Upper lobe of left lung (tissue), 6 donors: Measurements from ENCODE around the gene PEMT. TPM values are rescaled to one million over a fixed set of nuclear protein-coding genes. Genes with fewer than 3 reads are reported as not detected.
"Not testable (repeated sequence)": the region's sequence is repeated elsewhere in the genome, so short reads cannot be mapped to it uniquely, and the experiment has no call there.

ENCODE experiments used
- ATAC-seq, 2 donors: fragments of 200-7000 bp; cut with Tn5 transposase; one replicate each; pipeline ENCODE4 v1.9.1; 2022; ENCODE audit warnings: mild to moderate bottlenecking in 2 of 2, moderate library complexity in 2 of 2; ENCODE audit not compliant: low FRiP score in 2 of 2
- DNase-seq, 2 donors: peaks; one replicate each; pipeline ENCODE4 v3.0.0-alpha.2; 2019 to 2020
- H3K27ac ChIP-seq, 4 donors: fragments of 200-600 bp; sonication (generic); one replicate each; pipeline ENCODE4 v1.5.1; 2016 to 2019
- H3K27me3 ChIP-seq, 4 donors: fragments of 200-600 bp; sonication (generic); one replicate each; pipeline ENCODE4 v1.5.1; 2017 to 2019
- H3K36me3 ChIP-seq, 4 donors: fragments of 200-600 bp; sonication (generic); one replicate each; pipeline ENCODE4 v1.5.1; 2016 to 2019
- H3K4me1 ChIP-seq, 4 donors: fragments of 200-600 bp; sonication (generic); one replicate each; pipeline ENCODE4 v1.5.1; 2018 to 2019
- H3K4me3 ChIP-seq, 4 donors: fragments of 200-600 bp; sonication (generic); one replicate each; pipeline ENCODE4 v1.5.1; 2017 to 2019; ENCODE audit warnings: mild to moderate bottlenecking in 2 of 4, moderate library complexity in 1 of 4
- H3K9me3 ChIP-seq, 4 donors: fragments of 200-600 bp; sonication (generic); one replicate each; pipeline ENCODE4 v1.5.1; 2018 to 2019
- EP300 ChIP-seq, 4 donors: sonication (generic); formaldehyde crosslinking; IDR thresholded peaks; one replicate each; pipeline ENCODE4 v1.5.1; 2017; ENCODE audit warnings: antibody characterized with exemption in 4 of 4, control low read depth in 2 of 4
- POLR2A ChIP-seq, 4 donors: fragments of 450-650 bp; IDR thresholded peaks; one replicate each; pipeline ENCODE4 v1.5.1; 2016 to 2017; ENCODE audit warnings: antibody characterized with exemption in 4 of 4, mild to moderate bottlenecking in 2 of 4
- POLR2AphosphoS5 ChIP-seq, 2 donors: sonication (generic); formaldehyde crosslinking; IDR thresholded peaks; one replicate each; pipeline ENCODE4 v1.5.1; 2017; ENCODE audit warnings: antibody characterized with exemption in 2 of 2
- whole genome bisulfite sequencing, 2 donors: methylation state at CpG; one replicate each; pipeline ENCODE4 v1.1.5; 2017 to 2018; 5-methylcytosine and 5-hydroxymethylcytosine counted together
- total RNA-seq, 6 donors: library from RNA; depleted of rRNA in 4 of 6; stranded (reverse); fragments of >200 nt in 4 of 6; gene quantifications; one replicate each; pipeline versions ENCODE4 v1.1.0 to v1.2.1, GENCODE V29; 2016 to 2021
- TF ChIP-seq, protein P1 (sequence below), 6 experiments: fragments of 450-650 bp in 4 of 6; fragments of 200-600 bp in 2 of 6; sonication (generic) in 2 of 6; IDR thresholded peaks; one replicate each; pipeline ENCODE4 v1.5.1; 2016 to 2019; ENCODE audit warnings: antibody characterized with exemption in 6 of 6
- donor health status: DM: no; HTN: no; CAD: no; lungs with moderate emphysema.
- donor health status: DM: no; HTN: yes; CAD: no; lungs with severe emphysema.

PEMT gene, protein sequence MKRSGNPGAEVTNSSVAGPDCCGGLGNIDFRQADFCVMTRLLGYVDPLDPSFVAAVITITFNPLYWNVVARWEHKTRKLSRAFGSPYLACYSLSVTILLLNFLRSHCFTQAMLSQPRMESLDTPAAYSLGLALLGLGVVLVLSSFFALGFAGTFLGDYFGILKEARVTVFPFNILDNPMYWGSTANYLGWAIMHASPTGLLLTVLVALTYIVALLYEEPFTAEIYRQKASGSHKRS
- total RNA-seq: 10 to 100 TPM; 16.6 to 44.9 (median 32.2) TPM

DNA sequence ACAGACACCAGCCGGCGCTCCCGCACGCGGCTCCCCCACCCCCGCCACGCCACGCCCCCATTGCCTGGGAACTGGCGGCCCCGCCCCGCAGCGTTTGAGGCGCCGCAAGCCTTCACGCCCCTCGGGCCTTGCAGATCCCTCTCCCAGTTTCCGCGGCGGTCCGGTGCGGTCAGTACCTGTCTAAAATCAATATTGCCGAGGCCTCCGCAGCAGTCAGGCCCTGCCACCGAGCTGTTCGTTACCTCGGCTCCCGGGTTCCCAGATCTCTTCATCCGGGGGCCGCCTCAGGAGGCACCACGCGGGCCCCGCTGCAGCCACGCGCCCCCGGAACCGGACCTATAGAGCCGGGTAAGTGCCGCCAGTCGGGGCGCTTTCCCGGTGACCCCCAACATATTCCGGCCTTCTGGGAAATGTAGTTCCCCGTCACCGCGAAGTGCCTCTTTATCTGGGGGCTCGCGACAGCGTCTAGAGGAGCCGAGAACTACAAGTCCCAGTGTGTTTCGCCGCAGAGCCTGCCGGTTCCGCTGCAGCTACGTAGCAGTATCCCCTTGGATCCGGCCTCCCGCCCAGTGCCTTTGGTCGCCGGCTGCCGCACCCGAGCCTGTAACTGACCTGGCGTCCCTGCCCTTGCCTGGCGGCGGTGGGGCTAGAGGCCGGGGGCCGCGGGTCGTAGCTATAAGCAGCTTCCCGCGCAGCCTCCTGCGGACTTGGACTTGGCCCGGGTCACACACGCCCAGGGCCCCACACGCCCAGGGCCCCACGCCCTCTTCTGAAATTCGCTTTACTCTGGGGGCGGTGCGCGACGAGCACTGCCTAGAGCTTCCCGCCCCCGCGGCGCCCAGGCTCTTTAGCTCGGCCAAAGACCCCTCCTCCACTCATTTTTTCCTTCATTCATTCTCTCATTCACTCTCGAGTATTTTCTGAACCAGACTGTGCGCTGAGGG, at the start of gene PEMT:
Gene PEMT (minus strand): TSS at position 354 of the 944 bp plus-strand sequence. CDS start 82 bp downstream, at position 272.
- no peaks in the 10 kb centered on the region for H3K27me3 ChIP-seq
- peak within 1 kb of the TSS; percentile 67 to 97 (median 87) for H3K4me3 ChIP-seq
- ATAC-seq: peak; percentile 98
- WGBS, 2 donors: 1 to 2% methylated on average over 24 to 48 of the region's 86 CpGs
- H3K36me3 ChIP-seq: no peaks in the 10 kb centered on the region
- H3K4me1 ChIP-seq: peaks cover 19 to 39% (median 29%) of the 10 kb centered on the region in 4 donors
- TF ChIP-seq POLR2AphosphoS5 (IDR thresholded peaks at IDR 0.05): peak; percentile 77 to 79
- TF ChIP-seq EP300 (IDR thresholded peaks at IDR 0.05): no peak
- TF ChIP-seq, protein P1, sequence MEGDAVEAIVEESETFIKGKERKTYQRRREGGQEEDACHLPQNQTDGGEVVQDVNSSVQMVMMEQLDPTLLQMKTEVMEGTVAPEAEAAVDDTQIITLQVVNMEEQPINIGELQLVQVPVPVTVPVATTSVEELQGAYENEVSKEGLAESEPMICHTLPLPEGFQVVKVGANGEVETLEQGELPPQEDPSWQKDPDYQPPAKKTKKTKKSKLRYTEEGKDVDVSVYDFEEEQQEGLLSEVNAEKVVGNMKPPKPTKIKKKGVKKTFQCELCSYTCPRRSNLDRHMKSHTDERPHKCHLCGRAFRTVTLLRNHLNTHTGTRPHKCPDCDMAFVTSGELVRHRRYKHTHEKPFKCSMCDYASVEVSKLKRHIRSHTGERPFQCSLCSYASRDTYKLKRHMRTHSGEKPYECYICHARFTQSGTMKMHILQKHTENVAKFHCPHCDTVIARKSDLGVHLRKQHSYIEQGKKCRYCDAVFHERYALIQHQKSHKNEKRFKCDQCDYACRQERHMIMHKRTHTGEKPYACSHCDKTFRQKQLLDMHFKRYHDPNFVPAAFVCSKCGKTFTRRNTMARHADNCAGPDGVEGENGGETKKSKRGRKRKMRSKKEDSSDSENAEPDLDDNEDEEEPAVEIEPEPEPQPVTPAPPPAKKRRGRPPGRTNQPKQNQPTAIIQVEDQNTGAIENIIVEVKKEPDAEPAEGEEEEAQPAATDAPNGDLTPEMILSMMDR (IDR thresholded peaks at IDR 0.05): no peak
- peak in 3 of 4 donors; percentile 50 to 86 (median 59) for TF ChIP-seq POLR2A (IDR thresholded peaks at IDR 0.05)
- H3K9me3 ChIP-seq: no peaks in the 10 kb centered on the region
- peak within 1 kb of the TSS; percentile 85 to 91 (median 88) for H3K27ac ChIP-seq
- DNase-seq: peak; percentile 97 to 98

DNA sequence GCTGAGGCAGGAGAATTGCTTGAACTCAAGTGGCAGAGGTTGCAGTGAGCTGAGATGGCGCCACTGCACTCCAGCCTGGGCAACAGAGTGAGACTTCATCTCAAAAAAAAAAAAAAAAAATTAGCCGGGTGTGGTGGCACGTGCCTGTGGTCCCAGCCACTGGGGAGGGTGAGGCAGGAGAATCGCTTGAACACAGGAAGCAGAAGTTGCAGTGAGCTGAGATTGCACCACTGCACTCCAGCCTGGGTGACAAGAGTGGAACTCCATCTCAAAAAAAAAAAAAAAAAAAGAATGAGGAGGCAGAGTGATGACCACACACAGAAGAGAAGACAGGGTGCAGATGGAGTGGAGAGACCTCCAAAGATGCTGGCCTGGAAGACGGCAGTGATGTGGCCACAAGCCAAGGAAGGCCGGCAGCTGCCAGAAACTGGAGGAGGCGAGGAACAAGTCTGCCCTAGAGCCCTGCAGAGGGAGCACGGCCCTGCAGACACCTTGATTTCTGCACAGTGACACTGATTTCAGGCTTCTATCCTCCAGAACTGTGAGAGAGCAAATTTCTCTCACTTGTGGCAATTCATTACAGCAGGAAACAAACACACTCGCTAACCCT, 48.3 kb upstream of the PEMT start:
- WGBS, 2 donors: 58 to 59% methylated on average over 9 of the region's 9 CpGs
- not testable (repeated sequence) for H3K9me3 ChIP-seq, H3K4me1 ChIP-seq, H3K27me3 ChIP-seq, H3K27ac ChIP-seq, H3K36me3 ChIP-seq, H3K4me3 ChIP-seq
- DNase-seq: peak in 1 of 2 donors; percentile 59
- ATAC-seq: peak in 1 of 2 donors; percentile 10

DNA sequence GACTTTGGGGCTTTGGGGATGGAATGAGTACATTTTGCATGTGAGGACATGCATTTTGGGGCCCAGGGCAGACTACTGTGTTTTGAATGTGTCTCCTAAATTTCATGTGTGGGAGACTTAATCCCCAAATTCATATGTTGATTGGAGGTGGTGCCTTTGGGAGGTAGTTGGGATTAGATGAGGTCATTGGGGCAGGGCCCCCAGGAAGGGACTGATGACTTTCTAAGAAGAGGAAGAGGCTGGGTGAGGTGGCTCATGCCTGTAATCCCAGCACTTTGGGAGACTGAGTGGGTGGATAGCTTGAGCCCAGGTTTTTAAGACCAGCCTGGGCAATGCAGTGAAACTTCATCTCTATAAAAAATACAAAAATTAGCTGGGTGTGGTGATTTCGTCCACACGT, 47.0 kb upstream of the PEMT start:
- ATAC-seq: no peak
- whole genome bisulfite sequencing, 2 donors: 85 to 92% methylated on average over 2 of the region's 2 CpGs
- TF ChIP-seq POLR2AphosphoS5 (IDR thresholded peaks at IDR 0.05) (no peak), EP300 (IDR thresholded peaks at IDR 0.05) (no peak), POLR2A (IDR thresholded peaks at IDR 0.05) (no peak)
- TF ChIP-seq, protein P1 (IDR thresholded peaks at IDR 0.05): no peak
- no peak for DNase-seq
- Histone ChIP-seq H3K9me3 (no peaks in the 10 kb centered on the region), H3K4me1 (peaks cover 0 to 7% (median 4%) of the 10 kb centered on the region in 4 donors), H3K36me3 (no peaks in the 10 kb centered on the region), H3K27me3 (no peaks in the 10 kb centered on the region), H3K27ac (no peak overlapping the region), H3K4me3 (no peak overlapping the region)

DNA sequence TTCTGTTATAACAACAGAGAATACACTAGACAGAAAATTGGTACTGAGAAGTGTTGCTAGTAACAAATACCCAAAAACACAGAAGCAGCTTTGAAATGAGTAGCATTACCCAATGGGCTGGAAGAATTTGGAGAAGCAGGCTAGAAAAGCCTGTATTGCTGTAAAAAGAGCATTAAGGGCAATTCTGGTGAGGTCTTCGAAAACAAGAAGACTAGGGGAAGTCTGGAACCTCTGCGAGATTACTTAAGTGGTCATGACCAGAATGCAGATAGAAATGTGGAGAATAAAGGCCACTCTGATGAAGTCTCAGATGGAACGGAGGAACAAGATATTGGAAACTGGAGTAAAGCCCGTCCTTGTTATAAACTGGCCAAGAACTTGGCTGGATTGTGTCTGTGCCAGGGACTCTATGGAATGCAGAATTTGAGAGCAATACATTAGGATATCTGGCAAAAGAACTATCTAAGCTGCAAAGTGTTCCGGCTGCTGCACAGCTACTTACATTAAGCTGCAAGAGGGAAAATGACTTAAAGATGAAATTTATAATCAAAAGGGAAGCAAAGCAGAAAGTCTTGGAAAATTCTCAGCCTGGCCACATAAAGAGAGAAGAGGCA, 44.9 kb upstream of the PEMT start:
- ATAC-seq: no peak
- Histone ChIP-seq H3K4me3 (no peak overlapping the region), H3K27ac (no peak overlapping the region), H3K4me1 (peaks cover 0 to 7% (median under 1%) of the 10 kb centered on the region in 4 donors), H3K36me3 (no peaks in the 10 kb centered on the region), H3K27me3 (no peaks in the 10 kb centered on the region), H3K9me3 (no peaks in the 10 kb centered on the region)
- no peak for DNase-seq
- TF ChIP-seq POLR2A (IDR thresholded peaks at IDR 0.05) (no peak), EP300 (IDR thresholded peaks at IDR 0.05) (no peak), POLR2AphosphoS5 (IDR thresholded peaks at IDR 0.05) (no peak)
- TF ChIP-seq, protein P1 (IDR thresholded peaks at IDR 0.05): no peak
- WGBS, 2 donors: 58 to 72% methylated on average over 5 of the region's 5 CpGs

DNA sequence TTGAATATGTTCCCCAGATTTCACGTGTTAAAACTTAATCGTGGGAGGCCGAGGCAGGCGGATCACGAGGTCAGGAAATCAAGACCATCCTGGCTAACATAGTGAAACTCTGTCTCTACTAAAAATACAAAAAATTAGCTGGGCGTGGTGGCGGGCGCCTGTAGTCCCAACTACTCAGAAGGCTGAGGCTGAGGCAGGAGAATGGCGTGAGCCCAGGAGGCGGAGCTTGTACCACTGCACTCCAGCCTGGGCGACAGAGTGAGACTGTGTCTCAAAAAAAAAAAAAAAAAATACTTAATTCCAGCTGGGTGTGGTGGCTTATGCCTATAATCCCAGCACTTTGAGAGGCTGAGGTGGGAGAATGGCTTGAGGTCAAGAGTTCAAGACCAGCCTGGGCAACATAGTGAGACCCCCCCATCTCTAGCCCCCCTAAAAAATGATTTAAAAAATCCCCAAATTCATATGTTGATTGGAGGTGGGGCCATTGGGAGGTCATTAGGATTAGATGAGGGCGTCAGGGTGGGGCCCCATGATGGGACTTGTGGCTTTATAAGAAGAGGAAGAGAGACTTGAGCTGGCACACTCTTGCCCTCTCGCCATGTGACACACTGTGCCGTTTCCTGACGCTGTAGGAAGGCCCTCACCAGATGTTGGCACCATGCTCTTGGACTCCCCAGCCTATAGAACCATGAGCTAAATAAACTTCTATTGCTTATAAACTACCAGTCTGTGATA, 44.2 kb upstream of the PEMT start:
- not testable (repeated sequence) for H3K4me1 ChIP-seq, H3K4me3 ChIP-seq, H3K27me3 ChIP-seq, H3K27ac ChIP-seq, H3K9me3 ChIP-seq, H3K36me3 ChIP-seq
- ATAC-seq (peak in 1 of 2 donors; percentile 48), DNase-seq (peak in 1 of 2 donors; percentile 42)
- WGBS, 2 donors: 75 to 80% methylated on average over 15 of the region's 15 CpGs
